Loucy (cell line): ENCODE measurements around the gene MYO7B.

Source experiments
- H2AFZ ChIP-seq: fragments of 200-600 bp; sonication (generic); 2 replicates; pipeline ENCODE4 v1.6.0; 2016; ENCODE audit warnings: antibody characterized with exemption, mild to moderate bottlenecking, low read length, moderate library complexity
- H3F3A ChIP-seq: fragments of 200-600 bp; 2 replicates; pipeline ENCODE4 v1.6.0; 2016; ENCODE audit warnings: antibody characterized with exemption, low read depth, mild to moderate bottlenecking
- H3K27me3 ChIP-seq: fragments of 200-600 bp; sonication (generic); 2 replicates; pipeline ENCODE4 v1.6.1; 2014; ENCODE audit warnings: low read length, mild to moderate bottlenecking; ENCODE audit not compliant: insufficient read depth, poor library complexity, severe bottlenecking
- H3K36me3 ChIP-seq: fragments of 200-600 bp; sonication (generic); 2 replicates; pipeline ENCODE4 v1.6.1; 2016; ENCODE audit warnings: low read length; ENCODE audit not compliant: insufficient read depth
- H3K4me1 ChIP-seq: fragments of 200-600 bp; sonication (generic); 2 replicates; pipeline ENCODE4 v1.5.1; 2014; ENCODE audit warnings: low read length, mild to moderate bottlenecking; ENCODE audit not compliant: insufficient read depth, poor library complexity, severe bottlenecking
- H3K4me2 ChIP-seq: fragments of 200-600 bp; sonication (generic); 2 replicates; pipeline ENCODE4 v1.6.0; 2014; ENCODE audit warnings: antibody characterized with exemption, low read length, low read depth, mild to moderate bottlenecking; ENCODE audit not compliant: poor library complexity, severe bottlenecking
- H3K4me3 ChIP-seq: fragments of 200-600 bp; sonication (generic); 2 replicates; pipeline ENCODE4 v1.5.1; 2014; ENCODE audit warnings: low read length, mild to moderate bottlenecking, mixed read lengths; ENCODE audit not compliant: poor library complexity, severe bottlenecking
- H3K79me2 ChIP-seq: fragments of 200-600 bp; sonication (generic); 2 replicates; pipeline ENCODE4 v1.6.1; 2014; ENCODE audit warnings: low read length; ENCODE audit not compliant: insufficient read depth
- H3K9ac ChIP-seq: fragments of 200-600 bp; sonication (generic); 2 replicates; pipeline ENCODE4 v1.6.0; 2014; ENCODE audit warnings: mild to moderate bottlenecking, low read depth, low read length, moderate library complexity; ENCODE audit not compliant: poor library complexity, severe bottlenecking
- H3K9me2 ChIP-seq: fragments of 200-600 bp; sonication (generic); replicated peaks from 2 replicates; pipeline ENCODE4 v1.6.1; 2016; ENCODE audit warnings: low read depth, low read length, mixed read lengths
- H3K9me3 ChIP-seq: fragments of 200-600 bp; sonication (generic); 2 replicates; pipeline ENCODE4 v1.6.1; 2014; ENCODE audit warnings: mild to moderate bottlenecking, antibody characterized with exemption, low read length, low read depth; ENCODE audit not compliant: insufficient read depth
- H4K20me1 ChIP-seq: fragments of 200-600 bp; sonication (generic); 2 replicates; pipeline ENCODE4 v1.6.0; 2014; ENCODE audit warnings: antibody characterized with exemption, low read length, mild to moderate bottlenecking; ENCODE audit not compliant: insufficient read depth, poor library complexity, severe bottlenecking
- CTCF ChIP-seq: fragments of 200-600 bp; sonication (generic); conservative IDR thresholded peaks from 2 replicates; pipeline ENCODE4 v1.5.1; 2014; ENCODE audit warnings: mild to moderate bottlenecking, antibody characterized with exemption, low read length
- EZH2phosphoT487 ChIP-seq: fragments of 200-600 bp; IDR thresholded peaks from 2 replicates; pipeline ENCODE4 v1.6.1; 2018; ENCODE audit warnings: antibody characterized with exemption, mild to moderate bottlenecking, moderate library complexity, borderline replicate concordance

The MYO7B gene

GRCh38 chr2:127589841-127590240, 54.4 kb downstream of the MYO7B start:
- Histone ChIP-seq H3K9me2 (no peaks in the 10 kb centered on the region), H3K4me2 (no peak overlapping the region), H3K4me3 (no peak overlapping the region), H2AFZ (no peak overlapping the region), H4K20me1 (no peaks in the 10 kb centered on the region), H3K4me1 (peaks cover 8% of the 10 kb centered on the region), H3K9ac (no peak overlapping the region), H3K36me3 (no peaks in the 10 kb centered on the region), H3F3A (no peaks in the 10 kb centered on the region), H3K9me3 (no peaks in the 10 kb centered on the region), H3K27me3 (no peaks in the 10 kb centered on the region), H3K79me2 (no peaks in the 10 kb centered on the region)
- no peak for TF ChIP-seq EZH2phosphoT487
- TF ChIP-seq CTCF: no peak

- no peak overlapping the region for H3K4me2 ChIP-seq
- no peaks in the 10 kb centered on the region for H3K27me3 ChIP-seq
- no peak overlapping the region for H3K9ac ChIP-seq
- H3F3A ChIP-seq: no peaks in the 10 kb centered on the region
- no peak for TF ChIP-seq CTCF
- TF ChIP-seq EZH2phosphoT487: no peak
- H2AFZ ChIP-seq: peak overlapping the region; percentile 90; the same call in 1 of the 2 replicates
- H3K79me2 ChIP-seq: no peaks in the 10 kb centered on the region
- no peaks in the 10 kb centered on the region for H3K36me3 ChIP-seq
- H3K4me1 ChIP-seq: peaks cover 8% of the 10 kb centered on the region
- H3K9me3 ChIP-seq: no peaks in the 10 kb centered on the region
- no peaks in the 10 kb centered on the region for H4K20me1 ChIP-seq
- H3K4me3 ChIP-seq: no peak overlapping the region
- no peaks in the 10 kb centered on the region for H3K9me2 ChIP-seq
Measured at GRCh38 chr2:127590386-127591190, 55.1 kb downstream of the MYO7B start.

- Histone ChIP-seq H3K79me2 (no peaks in the 10 kb centered on the region), H3K9ac (peak overlapping the region; percentile 29), H3K4me1 (peaks cover 8% of the 10 kb centered on the region), H3K4me2 (no peak overlapping the region), H3K4me3 (no peak overlapping the region), H2AFZ (peak overlapping the region; percentile 90), H3K9me3 (no peaks in the 10 kb centered on the region), H3K36me3 (no peaks in the 10 kb centered on the region), H4K20me1 (no peaks in the 10 kb centered on the region), H3K27me3 (no peaks in the 10 kb centered on the region), H3F3A (no peaks in the 10 kb centered on the region), H3K9me2 (no peaks in the 10 kb centered on the region)
- TF ChIP-seq CTCF (peak; percentile 99), EZH2phosphoT487 (no peak)
Measured at GRCh38 chr2:127591221-127591923, 55.9 kb downstream of the MYO7B start.
